Measurements from ENCODE around the gene TCFL5.

The TCFL5 gene

DNA sequence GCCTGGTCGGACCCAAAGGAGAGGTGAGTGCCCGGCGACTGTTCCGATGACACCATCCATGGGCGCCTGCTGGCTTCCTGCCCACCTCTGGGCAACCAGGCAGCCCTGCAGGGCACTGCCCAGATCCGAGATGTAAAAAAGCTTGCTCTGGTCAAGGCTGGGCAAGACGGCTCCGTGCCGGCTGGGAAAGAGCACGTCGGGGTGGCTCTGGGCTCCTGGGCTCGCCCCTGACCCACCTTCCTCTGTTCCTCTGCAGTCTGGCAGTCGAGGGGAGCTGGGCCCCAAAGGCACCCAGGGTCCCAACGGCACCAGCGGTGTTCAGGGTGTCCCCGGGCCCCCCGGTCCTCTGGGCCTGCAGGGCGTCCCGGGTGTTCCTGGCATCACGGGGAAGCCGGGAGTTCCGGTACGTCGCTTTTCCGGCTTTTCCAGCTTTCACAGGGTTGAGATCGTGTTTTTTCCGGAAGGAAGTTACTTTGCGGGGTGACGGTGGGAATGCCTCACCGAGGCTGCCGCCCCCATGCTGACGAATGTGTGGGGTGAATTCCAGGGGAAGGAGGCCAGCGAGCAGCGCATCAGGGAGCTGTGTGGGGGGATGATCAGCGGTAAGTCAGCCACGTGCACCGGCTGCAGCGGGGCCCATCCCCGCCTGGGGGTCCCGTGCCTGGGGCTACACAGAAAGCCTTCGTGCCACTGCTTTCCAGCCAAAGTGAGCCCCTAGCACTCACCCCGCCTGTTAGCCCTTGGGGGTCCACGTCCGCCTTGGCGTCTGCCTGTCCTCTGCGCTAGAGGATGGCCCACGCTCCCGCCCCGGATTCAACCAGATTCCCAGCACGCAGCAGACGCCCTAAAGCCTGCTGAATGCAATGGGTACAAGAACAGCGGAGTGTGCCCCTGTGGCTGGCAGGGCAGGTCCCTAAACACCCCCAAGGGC lies 25.4 kb downstream of the TCFL5 start:
- no peak for DNase-seq (ENCODE audit: low read depth, low spot score)

DNA sequence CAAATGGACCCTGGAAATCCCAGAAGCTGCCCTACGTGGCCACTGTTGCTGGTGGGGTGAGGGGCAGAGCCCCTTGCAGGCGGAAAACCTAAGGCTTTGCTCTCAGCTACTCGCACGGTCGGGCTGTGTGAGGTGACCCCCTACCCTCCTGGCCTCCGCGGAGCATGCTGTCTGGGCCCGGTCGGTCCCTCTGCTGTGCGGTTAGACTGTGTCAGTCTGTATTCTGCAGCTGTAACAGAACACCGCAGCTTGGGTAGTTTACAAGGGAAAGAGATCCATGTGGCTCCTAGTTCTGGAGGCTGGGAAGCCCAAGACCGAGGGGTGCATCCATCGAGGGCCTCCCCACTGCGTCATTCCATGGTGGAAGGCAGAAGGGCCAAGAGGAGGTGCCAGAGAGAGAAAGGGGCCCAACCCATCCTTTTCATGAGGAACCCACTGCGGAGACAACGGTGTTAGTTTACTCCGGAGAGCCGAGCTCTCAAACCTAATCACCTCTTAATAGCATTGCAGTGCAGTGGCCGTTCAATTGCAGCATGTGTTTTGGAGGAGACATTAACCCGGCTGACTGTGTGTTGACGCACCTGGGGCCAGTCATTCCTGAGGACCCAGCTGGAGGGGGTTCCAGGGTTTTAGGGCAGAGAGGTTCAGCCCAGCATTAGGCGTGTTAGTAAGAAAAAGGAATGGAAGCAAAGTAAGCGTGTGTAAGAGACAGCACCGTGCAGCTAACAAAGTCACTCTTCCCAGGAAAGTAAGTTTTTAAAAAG lies 26.5 kb downstream of the TCFL5 start:
- DNase-seq (ENCODE audit: low read depth, low spot score): no peak

DNA sequence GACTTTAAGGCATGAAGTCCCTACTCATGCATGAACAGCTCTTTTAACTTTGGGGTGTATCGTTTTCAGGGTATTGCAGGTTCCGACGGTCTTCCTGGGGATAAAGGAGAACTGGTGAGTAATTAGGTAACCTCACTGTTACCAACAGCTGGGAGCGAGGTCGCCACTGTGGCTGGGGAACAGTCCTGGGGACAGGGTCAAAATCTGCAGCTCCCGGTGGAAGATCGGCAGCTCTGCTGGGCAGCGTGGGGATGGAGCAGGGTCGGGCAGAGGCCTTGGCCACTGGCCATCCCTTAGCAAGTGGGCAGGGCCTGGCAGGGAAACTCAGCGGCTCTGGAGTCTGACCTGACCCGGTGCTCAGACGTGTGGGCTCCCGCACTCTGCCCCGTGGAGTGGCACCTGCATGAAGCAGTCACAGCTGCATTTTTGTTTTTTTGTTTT lies 28.7 kb downstream of the TCFL5 start:
- DNase-seq (ENCODE audit: low read depth, low spot score): no peak

DNA sequence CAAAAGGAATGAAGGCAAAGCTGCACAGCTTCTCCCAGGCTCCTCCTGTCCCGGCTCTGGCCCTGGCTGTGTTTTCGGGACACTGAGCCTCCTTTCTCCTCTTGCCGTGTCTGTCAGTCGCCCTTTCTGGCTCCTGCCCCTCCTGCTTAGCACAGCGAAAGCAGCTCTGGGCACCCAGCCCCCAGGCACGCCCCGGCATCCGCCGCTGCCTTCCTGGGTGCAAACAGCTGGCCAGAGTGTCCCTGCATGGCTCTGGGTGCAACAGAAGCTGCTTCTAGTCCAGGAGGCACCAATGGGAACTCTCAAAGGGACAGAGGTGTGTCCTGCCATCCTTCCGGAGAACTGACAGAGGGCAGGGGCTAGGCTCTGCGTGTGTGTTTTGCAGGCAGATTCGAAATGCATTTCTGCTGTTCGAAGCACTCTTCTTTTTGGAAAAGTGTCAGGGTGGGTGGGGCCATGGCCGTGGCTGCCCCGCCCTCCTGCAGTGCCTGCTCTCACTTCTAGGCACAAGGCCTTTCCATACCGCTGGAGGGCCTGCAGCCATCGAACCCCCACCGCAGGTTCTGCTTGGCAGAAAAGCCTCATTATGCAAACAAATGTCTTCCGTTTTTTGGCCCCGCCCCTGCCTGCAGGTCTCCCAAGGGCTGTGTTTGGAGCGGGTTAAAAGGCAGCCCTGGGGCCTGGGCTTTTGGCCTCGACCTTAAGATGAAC lies 29.3 kb downstream of the TCFL5 start:
- DNase-seq (ENCODE audit: low read depth, low spot score): no peak

DNA sequence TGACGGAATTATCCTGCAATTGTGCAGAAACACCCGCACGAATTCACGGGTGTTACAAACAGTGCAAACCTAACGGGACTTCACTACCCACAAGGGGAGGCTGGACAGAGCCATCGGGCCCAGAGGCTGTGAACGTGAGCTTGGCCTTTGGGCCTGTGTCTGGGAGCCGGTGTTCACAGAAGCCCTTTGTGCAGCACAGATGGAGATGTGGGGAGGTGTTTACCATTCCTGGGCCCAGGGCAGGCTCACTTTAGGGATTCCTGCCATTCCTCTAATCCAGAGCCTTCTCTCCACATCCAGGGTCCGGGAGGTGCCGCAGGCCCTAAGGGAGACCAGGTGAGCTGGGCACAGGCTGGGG lies 29.8 kb downstream of the TCFL5 start:
- DNase-seq (ENCODE audit: low read depth, low spot score): no peak

DNA sequence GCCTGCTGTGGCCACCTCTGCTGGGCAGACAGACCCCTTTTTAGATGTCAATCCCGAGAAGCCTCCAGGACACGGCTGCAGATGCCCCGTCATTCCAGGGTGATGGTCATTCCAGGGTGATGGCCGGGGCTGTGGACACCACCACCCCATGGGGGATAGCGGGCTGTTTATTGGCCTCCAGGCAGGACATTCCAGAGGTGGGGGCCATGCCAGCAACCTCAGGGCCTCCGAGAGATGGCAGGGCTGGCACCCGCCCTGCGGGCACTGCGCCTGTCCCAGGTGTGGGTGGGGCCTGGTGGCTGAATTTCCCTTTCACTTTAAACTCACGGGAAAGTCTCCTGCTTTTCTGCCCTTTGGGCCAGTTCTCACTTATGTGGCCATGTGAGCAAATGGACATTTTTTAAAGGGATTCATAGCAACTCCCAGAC lies 30.2 kb downstream of the TCFL5 start:
- no peak for DNase-seq (ENCODE audit: low read depth, low spot score)

DNA sequence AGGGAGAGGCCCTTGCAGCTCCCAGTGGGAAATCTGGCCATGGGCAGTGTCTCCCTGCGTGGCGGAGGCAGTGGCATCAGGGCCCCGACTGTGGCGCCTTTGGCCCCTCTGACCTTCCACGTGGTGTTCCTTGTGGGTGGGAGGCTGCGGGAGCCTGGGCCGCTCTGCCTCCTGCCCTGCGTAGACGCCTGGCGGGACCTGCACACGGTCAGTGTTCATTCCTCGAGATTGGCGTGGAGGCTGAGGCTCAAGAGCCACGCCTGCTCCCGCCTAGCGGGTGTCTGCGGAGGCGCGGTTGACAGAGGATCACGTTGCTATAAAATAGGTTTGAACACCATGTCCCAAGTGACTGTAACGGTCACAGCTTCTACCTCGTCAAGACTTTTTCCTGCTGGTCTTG lies 30.8 kb downstream of the TCFL5 start:
- no peak for DNase-seq (ENCODE audit: low read depth, low spot score)

DNA sequence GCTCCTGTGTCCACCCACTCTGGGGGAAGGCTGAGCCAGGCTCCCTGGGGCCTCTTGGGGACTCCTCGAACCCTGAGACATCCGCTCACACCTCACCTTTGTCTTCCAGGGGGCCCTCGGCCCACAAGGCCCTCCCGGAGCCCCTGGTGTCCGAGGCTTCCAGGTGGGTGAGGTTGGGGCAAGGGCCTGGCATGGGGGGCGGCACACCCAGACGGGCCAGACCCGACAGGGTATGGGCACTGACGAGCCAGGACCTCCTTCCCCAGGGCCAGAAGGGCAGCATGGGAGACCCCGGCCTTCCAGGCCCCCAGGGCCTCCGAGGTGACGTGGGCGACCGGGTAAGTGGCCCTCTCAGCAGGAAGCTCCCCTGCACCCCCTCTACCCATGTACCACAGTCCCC lies 31.4 kb downstream of the TCFL5 start:
- no peak for DNase-seq (ENCODE audit: low read depth, low spot score)

DNA sequence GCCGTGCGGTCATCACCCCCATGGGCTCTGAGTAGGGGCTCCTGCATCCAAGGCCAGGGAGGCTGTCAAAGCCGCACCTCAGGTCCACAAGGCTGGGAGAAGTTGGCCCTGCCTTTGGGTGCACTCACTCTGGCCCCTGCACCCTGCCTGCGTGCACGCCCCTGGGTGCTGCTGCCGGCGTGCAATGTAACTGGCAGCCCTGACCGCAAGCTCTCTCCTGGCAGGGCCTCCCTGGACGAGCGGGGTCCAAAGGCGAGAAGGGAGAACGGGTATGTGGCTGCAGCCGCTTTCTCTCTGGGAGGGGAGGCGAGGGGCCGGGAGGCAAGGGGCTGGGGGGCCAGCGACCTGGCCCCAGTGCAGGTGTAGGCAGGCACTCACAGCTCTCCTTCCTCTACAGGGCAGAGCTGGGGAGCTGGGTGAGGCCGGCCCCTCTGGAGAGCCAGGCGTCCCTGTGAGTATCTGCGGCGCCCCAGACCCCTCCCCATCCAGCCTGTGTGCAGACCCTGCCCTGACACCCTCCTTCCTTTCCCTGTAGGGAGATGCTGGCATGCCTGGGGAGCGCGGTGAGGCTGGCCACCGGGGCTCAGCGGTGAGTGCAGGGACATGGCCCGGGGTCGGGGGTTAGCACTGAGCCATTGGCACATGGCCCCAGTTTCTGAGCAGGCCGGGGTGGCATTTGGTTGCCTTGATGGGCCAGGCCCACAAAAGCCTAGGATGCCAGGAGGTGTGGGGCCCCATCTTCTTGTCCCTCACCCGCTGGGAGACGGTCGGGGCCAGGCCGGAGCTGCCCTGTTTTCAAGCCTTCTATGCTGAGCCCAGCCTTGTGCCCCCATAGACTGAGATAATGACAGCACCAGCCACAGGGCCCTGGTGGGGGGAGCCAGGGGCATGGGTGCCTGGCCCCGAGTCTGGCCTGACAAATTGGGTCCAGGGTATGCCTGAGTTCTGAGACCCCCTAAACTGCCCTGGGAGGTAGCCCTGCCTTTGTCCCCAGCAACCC lies 32.1 kb downstream of the TCFL5 start:
- no peak for DNase-seq (ENCODE audit: low read depth, low spot score)

DNA sequence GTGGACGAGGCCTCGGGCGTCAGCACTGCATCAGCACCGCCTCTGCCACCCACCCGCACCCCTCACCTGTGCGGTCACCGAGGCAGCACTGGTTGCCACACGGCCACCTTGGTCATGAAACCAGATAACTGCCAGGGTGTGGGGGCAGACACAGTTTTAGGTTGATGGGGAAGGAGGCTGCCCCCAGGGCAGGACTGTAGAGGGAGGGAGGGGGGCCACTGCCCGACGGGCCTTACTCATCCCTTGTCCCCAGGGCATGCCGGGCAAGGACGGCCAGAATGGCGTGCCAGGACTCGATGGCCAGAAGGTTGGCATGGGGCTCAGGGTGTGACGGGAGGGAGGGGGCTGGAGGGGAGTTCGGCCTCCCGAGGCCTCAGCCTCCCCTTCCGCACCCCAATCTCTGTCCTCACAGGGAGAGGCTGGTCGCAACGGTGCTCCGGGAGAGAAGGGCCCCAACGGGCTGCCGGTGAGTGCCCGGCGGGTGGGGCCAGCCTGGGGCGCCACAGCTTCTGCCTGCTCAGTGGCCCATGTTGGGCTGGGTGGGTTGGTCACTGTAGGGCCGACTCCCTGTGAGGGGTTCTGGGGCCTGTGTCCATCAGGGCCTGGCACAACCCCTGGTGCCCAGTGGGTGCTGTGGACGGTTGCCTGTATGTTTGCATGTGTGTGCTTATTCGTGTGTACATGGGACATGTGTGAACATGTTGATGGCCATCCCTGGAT lies 33.0 kb downstream of the TCFL5 start:
- no peak for DNase-seq (ENCODE audit: low read depth, low spot score)

DNA sequence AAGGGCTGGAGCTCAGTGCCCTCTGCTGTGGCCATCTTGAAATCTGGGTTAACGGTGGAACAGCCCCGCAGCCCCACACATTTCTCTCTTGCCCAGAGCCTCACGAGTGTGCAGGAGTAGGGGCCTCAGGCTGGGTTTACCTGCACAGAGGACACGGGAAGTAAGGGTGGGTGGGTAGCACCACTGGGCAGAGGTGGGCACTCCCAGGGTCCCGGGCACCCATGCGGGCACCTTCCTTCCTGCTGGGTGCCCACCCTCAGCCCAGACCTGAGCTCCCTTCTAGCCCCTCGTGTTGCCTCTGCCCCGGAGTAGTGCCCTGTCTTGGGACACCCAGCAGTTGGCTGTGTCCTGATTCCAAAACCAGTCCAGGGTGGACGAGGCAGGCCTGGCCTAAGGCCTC lies 33.6 kb downstream of the TCFL5 start:
- DNase-seq (ENCODE audit: low read depth, low spot score): no peak

DNA sequence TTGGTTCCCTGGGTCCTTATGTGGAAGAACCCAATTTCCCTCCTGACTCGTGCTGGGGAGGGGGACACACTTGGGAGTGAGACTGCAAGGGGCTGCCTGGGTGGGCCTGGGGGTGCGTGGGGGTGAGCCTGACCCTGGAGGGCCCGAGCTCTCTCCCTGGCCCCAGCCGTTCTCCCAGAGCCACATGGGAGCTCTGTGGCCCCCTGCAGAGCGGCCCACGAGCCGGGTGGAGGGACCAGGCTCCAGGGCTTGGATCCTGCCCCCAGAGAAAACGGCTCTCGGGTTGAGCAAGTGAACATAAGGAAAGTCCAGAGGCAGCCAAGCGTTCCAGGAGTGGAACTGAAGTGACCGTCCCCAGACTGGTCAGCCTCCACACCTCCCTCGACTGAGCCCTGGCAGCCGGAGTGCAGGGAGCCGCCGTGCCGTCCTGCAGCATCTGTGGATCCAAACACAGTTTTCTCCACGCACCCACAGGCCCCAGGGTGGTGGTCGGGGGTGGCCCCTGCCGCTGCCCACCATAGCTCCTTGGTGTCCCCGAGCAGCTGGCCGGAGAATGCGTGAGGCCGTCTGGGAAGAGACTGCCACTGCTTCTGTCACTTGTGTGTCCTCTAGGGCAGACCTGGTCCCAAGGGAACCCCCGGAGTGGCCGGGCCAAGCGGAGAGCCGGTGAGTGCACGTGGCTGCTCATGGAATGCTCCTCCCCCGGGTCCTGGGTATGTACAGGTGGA lies 34.1 kb downstream of the TCFL5 start:
- no peak for DNase-seq (ENCODE audit: low read depth, low spot score)

DNA sequence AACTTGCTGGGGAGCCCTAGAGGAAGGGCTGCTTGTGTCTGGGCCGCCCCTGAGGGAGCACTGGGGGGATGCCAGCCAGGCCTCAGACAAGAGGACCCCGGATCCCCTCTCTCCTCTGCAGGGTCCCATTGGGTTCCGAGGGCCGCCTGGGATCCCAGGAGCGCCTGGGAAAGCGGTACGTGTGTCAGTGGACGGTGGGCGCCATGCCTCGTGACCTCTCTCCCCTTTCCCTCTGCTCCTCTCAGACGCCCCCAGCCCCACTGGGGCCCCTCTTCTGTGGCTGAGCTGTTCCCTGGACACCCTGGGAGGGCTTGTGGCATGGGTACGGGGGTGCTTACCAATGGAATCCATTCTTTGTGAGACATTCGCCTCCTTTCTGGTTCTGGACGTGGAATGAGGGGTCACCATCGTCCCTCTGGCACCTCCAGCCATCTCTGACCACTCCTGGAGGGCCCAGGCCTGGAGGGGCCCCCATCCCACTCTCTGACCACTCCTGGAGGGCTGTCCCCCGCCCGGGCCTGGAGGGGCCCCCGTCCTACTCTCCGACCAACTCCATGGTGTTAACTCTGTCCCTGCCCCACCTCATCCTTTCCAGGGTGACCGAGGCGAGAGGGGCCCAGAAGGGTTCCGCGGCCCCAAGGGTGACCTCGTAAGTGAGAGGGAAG lies 34.8 kb downstream of the TCFL5 start:
- no peak for DNase-seq (ENCODE audit: low read depth, low spot score)

DNA sequence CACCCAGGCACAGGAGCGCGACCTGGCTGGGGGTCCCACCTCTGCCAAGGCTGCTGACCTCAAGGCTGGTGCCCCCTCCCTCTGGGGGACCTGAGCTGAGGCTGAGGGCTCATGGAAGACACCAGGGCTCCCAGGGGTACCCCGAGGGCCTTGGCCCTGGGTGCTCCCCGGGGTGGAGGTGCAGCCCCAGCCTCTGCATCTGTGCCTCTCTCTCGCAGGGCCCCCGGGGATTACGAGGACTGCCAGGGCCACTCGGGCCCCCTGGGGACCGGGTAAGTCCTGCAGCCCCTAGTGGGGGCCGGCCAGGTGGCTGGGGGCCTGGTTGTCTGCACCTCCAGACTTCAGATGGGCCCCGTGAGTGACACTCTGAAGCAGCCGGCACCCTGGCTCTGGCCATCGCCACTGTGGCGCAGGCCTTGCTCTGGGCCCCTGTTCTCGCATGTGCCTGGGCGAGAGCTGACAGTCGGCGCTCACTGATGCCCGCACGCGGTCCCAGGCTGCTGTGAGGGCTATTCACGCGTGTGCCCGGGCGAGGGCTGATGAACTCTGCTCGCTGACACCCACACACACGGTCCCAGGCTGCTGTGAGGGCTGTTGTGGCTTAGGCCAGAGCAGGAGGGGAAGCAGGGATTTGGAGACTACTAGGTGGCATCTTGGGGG lies 35.5 kb downstream of the TCFL5 start:
- no peak for DNase-seq (ENCODE audit: low read depth, low spot score)

DNA sequence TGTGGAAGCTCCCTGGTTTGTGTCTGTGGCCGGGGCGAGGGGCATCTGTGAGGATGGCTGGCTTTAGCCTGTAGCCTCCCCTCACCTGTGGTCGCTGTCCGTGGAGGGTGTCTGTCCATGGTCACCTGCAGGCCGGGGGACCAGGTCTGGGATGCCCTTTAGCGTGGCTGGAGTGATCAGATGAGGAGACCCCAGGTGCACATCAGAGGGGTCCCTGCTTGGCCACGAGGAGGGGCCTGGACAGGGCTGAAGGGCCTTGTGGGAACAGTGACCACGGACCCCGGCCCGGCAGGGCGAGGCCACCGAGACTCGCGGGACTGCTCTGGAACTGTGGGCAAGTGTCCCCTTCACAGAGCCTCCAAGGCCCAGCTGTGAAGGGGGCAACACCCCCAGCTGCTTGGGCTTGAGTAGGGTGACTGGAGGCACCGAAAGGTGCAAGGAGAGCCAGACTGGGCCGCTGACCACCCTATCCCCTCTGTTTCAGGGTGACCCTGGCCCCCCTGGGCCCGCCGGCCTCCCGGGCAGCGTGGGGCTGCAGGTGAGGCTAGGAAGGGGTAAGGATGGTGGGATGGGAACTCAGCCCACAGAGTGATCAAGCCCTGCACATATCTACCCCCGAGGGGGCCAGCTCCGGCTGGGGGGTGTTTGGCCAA lies 36.2 kb downstream of the TCFL5 start:
- no peak for DNase-seq (ENCODE audit: low read depth, low spot score)

DNA sequence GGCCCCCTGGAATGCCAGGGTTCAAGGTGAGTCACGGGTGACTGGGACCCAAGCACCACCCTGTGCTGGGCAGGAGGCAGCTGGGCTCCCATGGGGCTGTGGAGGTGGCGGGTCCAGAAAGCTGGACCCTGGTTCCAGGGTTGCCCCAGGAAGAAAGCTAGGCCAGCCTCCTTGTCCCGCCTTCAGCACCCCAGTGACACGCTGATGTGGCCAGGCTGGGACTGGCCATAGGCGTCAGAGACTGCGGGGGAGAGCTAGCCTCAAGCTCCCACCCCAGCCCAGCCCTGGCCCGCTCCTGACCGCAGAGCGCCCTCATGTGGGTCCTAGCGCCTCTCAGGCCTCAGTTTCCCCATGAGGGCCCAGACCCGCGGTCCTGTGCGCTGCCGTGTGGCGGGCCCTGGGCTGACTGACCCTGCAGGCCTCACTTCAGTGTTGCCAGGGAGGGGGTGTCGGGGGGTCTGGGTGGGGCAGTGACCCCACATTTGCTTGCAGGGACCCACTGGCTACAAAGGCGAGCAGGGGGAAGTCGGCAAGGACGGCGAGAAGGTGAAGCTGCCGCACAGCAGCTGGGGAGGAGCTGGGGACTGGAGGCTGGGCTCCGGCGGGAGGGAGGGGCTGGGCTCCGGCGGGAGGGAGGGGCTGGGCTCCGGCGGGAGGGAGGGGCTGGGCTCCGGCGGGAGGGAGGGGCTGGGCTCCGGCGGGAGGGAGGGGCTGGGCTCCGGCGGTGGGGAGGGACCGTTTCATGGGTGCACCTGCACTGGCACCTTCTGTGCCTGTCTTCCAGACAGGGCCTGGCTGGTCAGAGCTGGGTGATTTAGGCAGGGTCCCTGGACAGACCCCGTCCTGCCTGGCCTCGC lies 36.9 kb downstream of the TCFL5 start:
- no peak for DNase-seq (ENCODE audit: low read depth, low spot score)
